K562 (cell line): ENCODE results near the gene SFI1. TPM values are rescaled to one million over a fixed set of nuclear protein-coding genes. Genes with fewer than 3 reads are reported as not detected.

Source experiments
- ATAC-seq: fragments of 200-7000 bp; cut with Tn5 transposase; 3 replicates; pipeline ENCODE4 v1.9.1; 2020; ENCODE audit warnings: moderate library complexity
- BruUV-seq: library from RNA; stranded (reverse); fragments of 400-500 nt; replicated peaks from 2 replicates; lab custom pipeline; 2021; lab: Mats Ljungman, UMichigan
- CTCF ChIA-PET: fragments of 300-600 bp; formaldehyde crosslinking; extraction: SDS; loops from one replicate; lab custom pipeline; 2021; ENCODE audit warnings: low intra/inter-chr PET ratio; lab: Yijun Ruan, JAX
- POLR2A ChIA-PET: fragments of 300-600, 350-650 bp; sonication (Branson Sonifier 250); formaldehyde crosslinking; extraction: SDS; loops from one replicate; lab custom pipeline; 2021; ENCODE audit warnings: antibody characterized with exemption, inconsistent platforms; lab: Yijun Ruan, JAX
- DNase-seq, 4 experiments: peaks; one replicate each; pipeline versions ENCODE4 v3.0.0 to v3.0.0-alpha.2; 2011 to 2018; ENCODE audit warnings: low spot score in 3 of 4, mixed read lengths in 3 of 4; ENCODE audit errors: extremely low read depth in 1 of 4
- FAIRE-seq: peaks from 2 replicates; lab custom pipeline; 2011; peaks lifted over from hg19 to GRCh38; lab: Jason Lieb, UNC
- H2AFZ ChIP-seq: 2 replicates; pipeline ENCODE4 v1.6.0; 2011; ENCODE audit warnings: low read depth, low read length, control low read depth, inconsistent platforms
- H3K27ac ChIP-seq: fragments of 200-600 bp; 3 replicates; pipeline ENCODE4 v1.8.0; 2011; ENCODE audit warnings: low read depth, mild to moderate bottlenecking, control low read depth, inconsistent platforms, low read length, moderate library complexity, mixed read lengths; ENCODE audit errors: extremely low read depth
- H3K27me3 ChIP-seq, 2 experiments: fragments of 300-600 bp in 1 of 2; 2 replicates in 1 of 2; 3 replicates in 1 of 2; pipeline versions ENCODE4 v1.6.0 to v1.8.0; 2011; ENCODE audit warnings: inconsistent platforms in 2 of 2, low read length in 2 of 2, mild to moderate bottlenecking in 1 of 2, mixed read lengths in 1 of 2, moderate library complexity in 1 of 2; ENCODE audit not compliant: control insufficient read depth in 2 of 2, insufficient read depth in 2 of 2
- H3K36me3 ChIP-seq: fragments of 300-600 bp; 3 replicates; pipeline ENCODE4 v1.8.0; 2011; ENCODE audit warnings: mild to moderate bottlenecking, low read length, inconsistent platforms; ENCODE audit not compliant: control insufficient read depth, insufficient read depth
- H3K4me1 ChIP-seq, 2 experiments: fragments of 200-600 bp in 1 of 2; replicated peaks in 1 of 2; 2 replicates in 1 of 2; 3 replicates in 1 of 2; pipeline versions ENCODE4 v1.5.1 to v1.8.0; 2011; ENCODE audit warnings: inconsistent platforms in 2 of 2, low read length in 2 of 2, mild to moderate bottlenecking in 1 of 2, mixed read lengths in 1 of 2, moderate library complexity in 1 of 2; ENCODE audit not compliant: control insufficient read depth in 2 of 2, insufficient read depth in 2 of 2
- H3K4me2 ChIP-seq: 2 replicates; pipeline ENCODE4 v1.6.1; 2011; ENCODE audit warnings: low read length, control low read depth, inconsistent platforms, mixed read lengths; ENCODE audit not compliant: insufficient read depth
- H3K4me3 ChIP-seq: fragments of 200-600 bp; sonication (generic), shearing (Covaris generic); 2 replicates; pipeline ENCODE4 v1.5.1; 2016; ENCODE audit warnings: control low read depth, inconsistent platforms
- H3K79me2 ChIP-seq: fragments of 200-600 bp; 3 replicates; pipeline ENCODE4 v1.8.0; 2011; ENCODE audit warnings: low read length, inconsistent platforms; ENCODE audit not compliant: control insufficient read depth, insufficient read depth
- H3K9ac ChIP-seq, 2 experiments: 2 replicates each; pipeline versions ENCODE4 v1.6.0 to v1.6.1; 2011; ENCODE audit warnings: low read depth in 2 of 2, low read length in 2 of 2, control low read depth in 1 of 2, inconsistent platforms in 1 of 2, mild to moderate bottlenecking in 1 of 2, mixed read lengths in 1 of 2; ENCODE audit not compliant: insufficient read depth in 1 of 2
- H3K9me1 ChIP-seq: one replicate; pipeline ENCODE4 v1.6.0; 2011; ENCODE audit warnings: inconsistent platforms, mild to moderate bottlenecking, low read length, moderate library complexity; ENCODE audit not compliant: control insufficient read depth, insufficient read depth
- H3K9me3 ChIP-seq: replicated peaks from 2 replicates; pipeline ENCODE4 v1.5.1; 2011; ENCODE audit warnings: low read depth, low read length, inconsistent platforms; ENCODE audit not compliant: control insufficient read depth, insufficient read depth
- H4K20me1 ChIP-seq: replicated peaks from 2 replicates; pipeline ENCODE4 v1.6.1; 2011; ENCODE audit warnings: low read length, inconsistent platforms, mixed read lengths; ENCODE audit not compliant: control insufficient read depth, insufficient read depth
- FIP1L1 ChIP-seq: fragments of 200-400 bp; formaldehyde crosslinking; IDR thresholded peaks from 2 replicates; pipeline ENCODE4 v1.6.1; 2018; ENCODE audit warnings: mild to moderate bottlenecking, low read depth, low read length; ENCODE audit not compliant: poor library complexity, severe bottlenecking
- WGBS: fragments of 100-300 bp; shearing (Covaris generic); methylation state at CpG from one replicate; pipeline ENCODE4 v1.1.6; 2016; ENCODE audit warnings: low coverage, mixed read lengths; ENCODE audit not compliant: insufficient coverage; ENCODE audit errors: missing lambda C conversion rate; 5-methylcytosine and 5-hydroxymethylcytosine counted together
- in situ Hi-C: fragments of 300-500 bp; cut with MboI; formaldehyde crosslinking; loops from 4 replicates; pipeline ENCODE4 v1.15.0; 2018; ENCODE audit warnings: inconsistent platforms, mixed read lengths
- intact Hi-C: fragments of 100-400 bp; cut with micrococcal nuclease; formaldehyde crosslinking; loops from 2 replicates; pipeline ENCODE4 v1.14.2; 2022
- polyA plus RNA-seq, 8 experiments: library from polyadenylated mRNA; depleted of rRNA in 4 of 8; stranded (reverse) in 5 of 8; unstranded in 3 of 8; fragments of >200 nt; fragmentation: Nextera tagmentation in 2 of 8; fragmentation: Illumina TruSeq in 1 of 8; extraction: Ambion mirVana in 2 of 8; extraction: Trizol in 1 of 8; gene quantifications; 2 replicates each; pipeline versions ENCODE4 v1.2.1 to v1.2.3, GENCODE V29; 2011 to 2014; ENCODE audit warnings: inconsistent platforms in 1 of 8, missing spikeins in 1 of 8
- total RNA-seq, 7 experiments: library from RNA; depleted of rRNA in 6 of 7; stranded (reverse); fragments of >200 nt in 6 of 7; fragmentation: Illumina TruSeq in 2 of 7; extraction: Trizol in 2 of 7; gene quantifications; 2 replicates each; pipeline versions ENCODE4 v1.2.1 to v1.2.3, GENCODE V29; 2011 to 2021; ENCODE audit warnings: low replicate concordance in 1 of 7
- TF ChIP-seq, protein P1 (sequence below), 2 experiments: fragments of 450-650 bp; formaldehyde crosslinking in 1 of 2; IDR thresholded peaks; 2 replicates each; pipeline versions ENCODE4 v1.4.0 to v1.6.1; 2014 to 2020; ENCODE audit warnings: mild to moderate bottlenecking in 2 of 2, borderline replicate concordance in 1 of 2, low read depth in 1 of 2

SFI1 gene
- total and polyA plus RNA-seq, 9 of the 15 experiments (the other 6 are each of a cell fraction or from before 2014, with no cell fraction given), result 3.0 to 25.6 (median 14.1) TPM

GRCh38 chr22:31604746-31605705, 108.7 kb downstream of the SFI1 start:
- ATAC-seq (no peak), FAIRE-seq (no peak), DNase-seq (no peak)
- Histone ChIP-seq H3K4me1 (peaks cover 21 to 35% of the 10 kb centered on the region in 2 experiments; a peak in 4 of 5 replicates), H3K27me3 (no peaks in the 10 kb centered on the region), H3K9me1 (peaks cover 8% of the 10 kb centered on the region), H2AFZ (no peak overlapping the region), H3K9ac (peak overlapping the region in 1 of 2 experiments; percentile 78; a peak in 1 of 4 replicates), H3K27ac (no peak overlapping the region), H3K36me3 (peaks cover 20% of the 10 kb centered on the region; the same call in 2 of the 3 replicates), H3K79me2 (no peaks in the 10 kb centered on the region), H3K9me3 (no peaks in the 10 kb centered on the region), H3K4me2 (no peak overlapping the region), H4K20me1 (no peaks in the 10 kb centered on the region), H3K4me3 (no peak overlapping the region)
- in situ Hi-C loops, result no loop called here
- POLR2A ChIA-PET, result interaction anchor here (0.7 to 3.4 kb wide), 7 partner anchors 8 to 69 kb away, joined by 3 to 14 read pairs (median 4); no protein-coding TSS in a partner anchor
- no TSS peak for BruUV-seq
- TF ChIP-seq, protein P1, sequence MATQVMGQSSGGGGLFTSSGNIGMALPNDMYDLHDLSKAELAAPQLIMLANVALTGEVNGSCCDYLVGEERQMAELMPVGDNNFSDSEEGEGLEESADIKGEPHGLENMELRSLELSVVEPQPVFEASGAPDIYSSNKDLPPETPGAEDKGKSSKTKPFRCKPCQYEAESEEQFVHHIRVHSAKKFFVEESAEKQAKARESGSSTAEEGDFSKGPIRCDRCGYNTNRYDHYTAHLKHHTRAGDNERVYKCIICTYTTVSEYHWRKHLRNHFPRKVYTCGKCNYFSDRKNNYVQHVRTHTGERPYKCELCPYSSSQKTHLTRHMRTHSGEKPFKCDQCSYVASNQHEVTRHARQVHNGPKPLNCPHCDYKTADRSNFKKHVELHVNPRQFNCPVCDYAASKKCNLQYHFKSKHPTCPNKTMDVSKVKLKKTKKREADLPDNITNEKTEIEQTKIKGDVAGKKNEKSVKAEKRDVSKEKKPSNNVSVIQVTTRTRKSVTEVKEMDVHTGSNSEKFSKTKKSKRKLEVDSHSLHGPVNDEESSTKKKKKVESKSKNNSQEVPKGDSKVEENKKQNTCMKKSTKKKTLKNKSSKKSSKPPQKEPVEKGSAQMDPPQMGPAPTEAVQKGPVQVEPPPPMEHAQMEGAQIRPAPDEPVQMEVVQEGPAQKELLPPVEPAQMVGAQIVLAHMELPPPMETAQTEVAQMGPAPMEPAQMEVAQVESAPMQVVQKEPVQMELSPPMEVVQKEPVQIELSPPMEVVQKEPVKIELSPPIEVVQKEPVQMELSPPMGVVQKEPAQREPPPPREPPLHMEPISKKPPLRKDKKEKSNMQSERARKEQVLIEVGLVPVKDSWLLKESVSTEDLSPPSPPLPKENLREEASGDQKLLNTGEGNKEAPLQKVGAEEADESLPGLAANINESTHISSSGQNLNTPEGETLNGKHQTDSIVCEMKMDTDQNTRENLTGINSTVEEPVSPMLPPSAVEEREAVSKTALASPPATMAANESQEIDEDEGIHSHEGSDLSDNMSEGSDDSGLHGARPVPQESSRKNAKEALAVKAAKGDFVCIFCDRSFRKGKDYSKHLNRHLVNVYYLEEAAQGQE (IDR thresholded peaks at IDR 0.05; ENCODE audit: borderline replicate concordance), result peak; percentile 44
- TF ChIP-seq, protein P1 (CRISPR knock-in tag; IDR thresholded peaks at IDR 0.05; ENCODE audit: low read depth), result no peak
- TF ChIP-seq FIP1L1, result no peak
- CTCF ChIA-PET, result no interaction called here
- intact Hi-C loops, result no loop called here
- WGBS, result 78% methylated on average over 16 of the region's 17 CpGs
